Skin epidermis (tissue), 12 donors: ENCODE results near the gene LDHB.
A peak's percentile ranks its signal among the peaks of the same experiment; 100 is the strongest.
"Not testable (repeated sequence)": the region's sequence is repeated elsewhere in the genome, so short reads cannot be mapped to it uniquely, and the experiment has no call there.

Experiments
- H3K27ac ChIP-seq, 21 experiments: fragments of 200-600 bp; sonication (generic) in 11 of 21; one replicate each; pipeline ENCODE4 v1.5.0; 2020; ENCODE audit warnings: mild to moderate bottlenecking in 3 of 21, inconsistent platforms in 2 of 21, moderate library complexity in 2 of 21
- H3K4me3 ChIP-seq, 7 experiments: fragments of 200-600 bp; sonication (generic) in 2 of 7; one replicate each; pipeline ENCODE4 v1.5.0; 2020; ENCODE audit warnings: inconsistent platforms in 2 of 7, mild to moderate bottlenecking in 2 of 7, moderate library complexity in 1 of 7

Gene LDHB

GRCh38 chr12:21657326-21658077 is at the start of gene LDHB:
LDHB (minus strand) TSS chr12:21657842; CDS start chr12:21654671, 3,171 bp downstream.
- Histone ChIP-seq H3K27ac (peak within 1 kb of the TSS; percentile 2 to 87 (median 67)), H3K4me3 (peak within 1 kb of the TSS; percentile 65 to 92 (median 68))

GRCh38 chr12:21704847-21705246 is 47.2 kb upstream of the LDHB start:
- Histone ChIP-seq H3K27ac (no peak overlapping the region), H3K4me3 (no peak overlapping the region)

GRCh38 chr12:21699851-21700250 is 42.2 kb upstream of the LDHB start:
- Histone ChIP-seq H3K27ac (no peak overlapping the region), H3K4me3 (no peak overlapping the region)

DNA sequence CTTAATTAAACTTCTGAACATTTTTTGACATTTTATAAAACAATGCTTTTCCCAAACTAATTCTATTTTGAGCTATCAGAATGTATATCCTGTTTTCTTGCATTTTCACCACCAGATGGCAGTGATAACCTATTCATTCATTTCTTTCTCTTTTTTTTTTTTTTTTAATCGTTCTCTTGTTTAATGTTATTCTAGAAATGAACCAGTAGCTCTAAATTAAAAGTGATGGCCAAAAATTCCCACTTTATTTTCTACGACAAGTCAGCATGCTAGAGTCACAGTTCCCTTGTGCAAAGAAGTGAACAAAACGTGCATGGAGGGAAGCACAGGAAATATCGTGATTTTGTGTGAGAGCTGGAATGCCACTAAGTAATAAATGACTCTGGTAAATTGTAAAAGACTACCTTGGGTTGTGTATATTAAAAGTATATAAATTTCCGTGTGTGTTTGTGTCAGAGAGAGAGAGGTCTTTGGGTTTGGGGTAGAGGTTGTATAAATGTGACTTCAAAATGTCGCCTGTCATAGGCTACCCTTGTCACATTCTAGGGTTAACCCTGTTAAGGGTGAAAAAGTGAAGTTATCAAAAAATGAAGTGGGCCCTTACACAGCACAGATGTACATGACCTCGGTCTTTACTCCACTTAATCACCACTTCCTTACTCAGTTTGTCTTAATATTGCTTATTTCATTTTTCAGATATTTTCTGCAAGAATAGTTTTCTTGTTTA is 40.4 kb upstream of the LDHB start:
- no peak overlapping the region for H3K4me3 ChIP-seq
- H3K27ac ChIP-seq, result no peak overlapping the region

DNA sequence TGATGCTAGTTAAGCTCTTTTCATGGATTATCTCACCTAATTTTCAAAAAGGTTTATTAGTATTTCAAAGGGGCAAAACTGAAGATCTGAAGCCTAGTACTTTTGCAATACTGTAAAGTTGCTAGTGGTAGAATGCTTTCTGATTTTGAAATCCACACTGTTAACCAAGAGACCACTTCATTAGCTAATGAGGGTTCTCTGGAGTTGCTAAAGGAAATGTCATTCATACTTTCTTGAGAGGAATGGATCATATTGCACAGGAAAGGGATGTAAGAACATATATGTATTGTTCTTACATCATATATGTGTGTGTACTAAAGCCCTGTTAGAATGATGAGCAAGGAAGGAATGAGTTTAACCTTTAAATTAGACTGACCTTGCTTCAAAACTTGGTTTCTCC is 39.0 kb upstream of the LDHB start:
- Histone ChIP-seq H3K4me3 (no peak overlapping the region), H3K27ac (no peak overlapping the region)

- H3K4me3 ChIP-seq, result no peak overlapping the region
- H3K27ac ChIP-seq, result no peak overlapping the region
Observed at GRCh38 chr12:21695986-21696385, 38.3 kb upstream of the LDHB start.

GRCh38 chr12:21694660-21695059 is 37.0 kb upstream of the LDHB start:
- no peak overlapping the region for H3K4me3 ChIP-seq
- no peak overlapping the region for H3K27ac ChIP-seq

DNA sequence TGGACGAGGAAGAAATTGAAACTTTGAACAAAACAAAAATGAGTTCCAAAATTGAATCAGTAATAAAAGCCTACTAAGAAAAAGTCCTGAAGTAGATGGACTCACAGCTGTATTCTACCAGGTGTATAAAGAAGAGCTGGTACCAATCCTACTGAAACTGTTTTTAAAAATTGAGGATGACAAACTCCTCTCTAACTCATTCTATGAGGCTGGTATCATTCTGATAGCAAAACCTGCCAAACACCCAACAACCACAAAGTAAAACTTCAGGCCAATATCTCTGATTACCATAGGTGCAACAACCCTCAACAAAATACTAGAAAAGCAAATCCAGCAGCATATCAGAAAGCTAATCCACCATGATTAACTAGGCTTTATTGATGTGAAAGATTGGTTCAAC is 33.9 kb upstream of the LDHB start:
- no peak overlapping the region for H3K4me3 ChIP-seq
- no peak overlapping the region for H3K27ac ChIP-seq

GRCh38 chr12:21690704-21691368 is 33.2 kb upstream of the LDHB start:
- Histone ChIP-seq H3K27ac (no peak overlapping the region), H3K4me3 (no peak overlapping the region)

- no peak overlapping the region for H3K4me3 ChIP-seq
- no peak overlapping the region for H3K27ac ChIP-seq
Observed at GRCh38 chr12:21683115-21683514, 25.5 kb upstream of the LDHB start.

- Histone ChIP-seq H3K27ac (no peak overlapping the region), H3K4me3 (no peak overlapping the region)
Observed at GRCh38 chr12:21678959-21679358, 21.3 kb upstream of the LDHB start.

GRCh38 chr12:21677622-21678277 is 20.1 kb upstream of the LDHB start:
- H3K27ac ChIP-seq, result peak overlapping the region in 1 of 21 experiments; percentile 30
- H3K4me3 ChIP-seq, result no peak overlapping the region

DNA sequence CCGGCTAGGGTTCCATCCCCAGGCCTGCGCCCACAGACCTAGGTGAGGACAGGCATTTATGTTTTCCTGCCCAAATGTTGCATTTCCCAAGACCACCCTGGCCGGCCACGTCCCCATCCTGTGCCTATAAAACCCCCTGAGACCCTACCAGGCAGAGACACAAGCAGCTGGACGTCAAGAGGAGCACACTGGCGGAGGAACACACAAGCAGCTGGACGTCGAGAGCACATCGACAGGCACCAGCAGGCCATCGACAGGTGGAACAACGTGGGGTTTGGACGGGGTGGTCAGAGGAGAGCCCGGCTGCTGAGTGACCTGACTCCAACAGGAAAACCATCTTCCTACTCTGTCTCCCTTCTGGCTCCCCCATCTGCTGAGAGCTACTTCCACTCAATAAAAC is 19.6 kb upstream of the LDHB start:
- H3K27ac ChIP-seq, result peak overlapping the region in 1 of 21 experiments; percentile 30
- no peak overlapping the region for H3K4me3 ChIP-seq

GRCh38 chr12:21676776-21677175 is 19.1 kb upstream of the LDHB start:
- H3K27ac ChIP-seq, result peak overlapping the region in 1 of 21 experiments; percentile 30
- H3K4me3 ChIP-seq, result no peak overlapping the region

- H3K27ac ChIP-seq, result no peak overlapping the region
- no peak overlapping the region for H3K4me3 ChIP-seq
Observed at GRCh38 chr12:21675641-21676040, 18.0 kb upstream of the LDHB start.

GRCh38 chr12:21675096-21675495 is 17.5 kb upstream of the LDHB start:
- H3K4me3 ChIP-seq, result no peak overlapping the region
- no peak overlapping the region for H3K27ac ChIP-seq

GRCh38 chr12:21673830-21674552 is 16.3 kb upstream of the LDHB start:
- H3K4me3 ChIP-seq, H3K27ac ChIP-seq: not testable (repeated sequence)

- H3K4me3 ChIP-seq, result no peak overlapping the region
- H3K27ac ChIP-seq, result no peak overlapping the region
Observed at GRCh38 chr12:21672146-21672545, 14.5 kb upstream of the LDHB start.

- Histone ChIP-seq H3K27ac (no peak overlapping the region), H3K4me3 (no peak overlapping the region)
Observed at GRCh38 chr12:21666722-21667121, 9.1 kb upstream of the LDHB start.

- Histone ChIP-seq H3K4me3 (no peak overlapping the region), H3K27ac (no peak overlapping the region)
Observed at GRCh38 chr12:21665816-21666215, 8.2 kb upstream of the LDHB start.
